HG02610 (cell line): ENCODE data around the gene PLA2R1.
"Not testable (repeated sequence)": the region's sequence is repeated elsewhere in the genome, so short reads cannot be mapped to it uniquely, and the experiment has no call there.

ENCODE experiments used
- ATAC-seq: cut with Tn5 transposase; IDR thresholded peaks from one replicate; pipeline ENCODE4 v1.9.1; 2021; ENCODE audit warnings: mild to moderate bottlenecking, moderate library complexity; ENCODE audit not compliant: unreplicated experiment

The PLA2R1 gene

DNA sequence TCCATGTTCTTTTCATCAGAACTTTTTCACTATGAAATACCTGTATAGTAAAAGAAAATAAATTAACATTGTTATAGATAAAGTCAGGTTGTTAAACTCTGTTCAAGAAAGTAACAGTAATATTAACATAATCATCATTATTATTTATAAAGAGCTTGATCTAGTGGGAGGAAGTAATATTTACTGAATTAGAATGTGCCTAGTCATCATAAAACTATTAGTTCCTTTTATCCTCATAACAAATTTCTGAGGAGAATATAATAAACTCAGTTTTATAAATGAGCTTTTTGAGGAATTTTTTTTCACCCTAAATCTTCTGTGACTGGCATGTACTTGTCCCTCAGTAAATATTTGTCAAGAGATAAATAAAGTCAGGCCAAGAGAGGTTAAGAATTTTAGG, 78.4 kb downstream of the PLA2R1 start:
- ATAC-seq, result no peak

DNA sequence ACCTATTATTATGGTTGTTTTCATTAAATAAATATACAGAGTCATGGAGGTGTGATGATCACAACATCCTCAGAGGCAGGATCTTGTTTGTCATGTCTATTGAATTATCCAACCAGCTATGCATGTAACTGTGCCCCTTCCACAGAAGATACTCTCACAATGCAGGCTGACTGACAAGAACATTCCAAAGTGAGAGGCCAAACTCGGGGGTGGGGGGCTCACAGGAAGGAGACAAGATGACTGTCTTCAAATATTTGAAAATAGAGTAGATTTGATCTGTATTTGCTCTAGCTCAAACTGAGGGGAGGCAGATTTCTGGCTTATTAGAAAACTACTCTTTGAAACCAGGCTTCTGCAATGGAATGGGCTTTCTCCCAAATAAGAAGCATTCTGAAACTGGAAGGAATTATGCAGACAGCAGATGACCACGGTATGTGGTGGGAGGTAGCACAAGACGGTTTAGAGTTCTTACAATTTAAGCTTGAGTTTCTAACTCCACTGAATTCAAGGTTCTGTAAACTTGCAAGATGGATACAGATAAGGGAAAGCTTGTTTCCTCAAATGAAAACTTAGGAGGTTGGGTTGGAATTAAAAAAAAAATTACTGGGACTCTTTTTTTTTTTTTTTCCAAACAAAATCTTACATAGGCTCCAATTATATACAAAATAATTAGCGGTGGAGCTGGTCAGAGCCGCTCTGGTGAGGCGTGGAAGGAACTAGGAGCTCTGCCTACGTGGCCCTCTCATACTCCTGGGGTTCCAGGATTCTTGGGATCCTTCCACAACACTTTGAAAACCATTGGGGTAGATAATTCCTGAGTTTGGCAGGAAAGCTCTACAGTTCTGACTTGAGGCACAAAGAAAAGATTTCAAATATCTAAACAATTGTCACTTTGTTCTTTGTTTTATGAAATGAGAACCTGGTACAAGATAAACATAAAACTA, 79.3 kb downstream of the PLA2R1 start:
- no peak for ATAC-seq

DNA sequence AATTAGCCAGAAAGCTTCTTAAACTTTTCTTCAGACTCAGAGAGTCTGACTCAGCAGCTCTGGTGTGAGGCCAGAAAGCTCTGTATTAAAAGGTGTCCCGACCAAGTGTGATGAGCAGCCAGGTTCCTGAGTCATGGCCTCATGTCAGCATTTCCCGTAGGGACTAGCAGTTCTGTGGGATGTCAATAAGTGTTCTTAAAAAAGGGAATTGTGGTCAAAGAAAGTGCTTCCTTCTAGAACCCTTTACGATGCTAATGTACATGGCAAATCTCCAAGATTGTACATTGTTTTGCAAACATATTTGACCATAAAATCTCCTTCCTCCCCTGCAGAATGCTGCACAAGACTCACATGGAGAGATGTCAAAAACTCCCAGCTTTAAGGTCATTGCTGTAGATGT, 80.1 kb downstream of the PLA2R1 start:
- no peak for ATAC-seq

DNA sequence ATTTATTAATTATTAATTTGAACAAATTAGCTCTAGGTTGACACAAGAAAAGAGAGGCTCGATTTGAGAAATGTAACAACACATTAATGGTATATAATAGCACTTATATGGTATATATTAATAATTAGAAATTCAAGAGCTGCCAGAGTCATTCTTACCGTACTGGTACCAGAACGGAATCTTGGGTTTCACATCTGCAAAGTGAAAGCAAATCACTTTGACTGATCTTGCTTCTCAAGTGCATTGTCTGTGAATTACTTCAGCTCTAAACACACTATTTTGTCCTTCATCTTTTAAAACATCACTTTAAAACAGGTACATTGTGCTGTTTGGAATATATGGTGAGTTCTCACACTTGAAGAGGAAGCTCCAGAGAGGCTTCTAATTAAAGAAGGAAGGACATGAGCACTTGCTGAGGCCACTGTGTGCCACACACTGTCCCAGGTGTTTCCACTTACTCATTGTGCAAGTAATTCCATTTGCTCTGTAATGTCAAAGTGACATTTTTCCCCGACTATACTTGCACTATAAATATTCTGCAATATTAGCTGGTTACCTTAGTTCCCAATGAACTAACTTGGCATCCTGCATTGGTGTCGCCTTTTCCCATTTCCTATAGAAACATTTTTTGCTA, 85.8 kb downstream of the PLA2R1 start:
- no peak for ATAC-seq

DNA sequence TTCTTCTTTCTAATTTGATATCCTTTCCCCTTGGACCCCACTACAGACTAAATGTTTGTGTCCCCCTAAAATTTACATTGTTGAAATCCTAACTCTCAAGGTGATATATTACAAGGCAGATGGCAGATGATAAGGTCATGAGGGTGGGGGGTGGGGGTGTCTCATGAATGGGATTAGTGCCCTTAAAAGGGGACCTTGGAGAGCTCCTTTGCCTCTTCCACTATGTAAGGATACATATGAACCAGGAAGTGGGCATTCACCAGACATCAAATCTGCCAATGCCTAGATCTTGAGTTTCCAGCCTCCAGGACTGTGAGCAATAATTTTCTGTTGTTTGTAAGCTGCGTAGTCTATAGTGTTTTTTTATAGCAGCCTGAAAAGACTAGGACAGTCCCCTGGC, 89.1 kb downstream of the PLA2R1 start:
- ATAC-seq, result no peak

DNA sequence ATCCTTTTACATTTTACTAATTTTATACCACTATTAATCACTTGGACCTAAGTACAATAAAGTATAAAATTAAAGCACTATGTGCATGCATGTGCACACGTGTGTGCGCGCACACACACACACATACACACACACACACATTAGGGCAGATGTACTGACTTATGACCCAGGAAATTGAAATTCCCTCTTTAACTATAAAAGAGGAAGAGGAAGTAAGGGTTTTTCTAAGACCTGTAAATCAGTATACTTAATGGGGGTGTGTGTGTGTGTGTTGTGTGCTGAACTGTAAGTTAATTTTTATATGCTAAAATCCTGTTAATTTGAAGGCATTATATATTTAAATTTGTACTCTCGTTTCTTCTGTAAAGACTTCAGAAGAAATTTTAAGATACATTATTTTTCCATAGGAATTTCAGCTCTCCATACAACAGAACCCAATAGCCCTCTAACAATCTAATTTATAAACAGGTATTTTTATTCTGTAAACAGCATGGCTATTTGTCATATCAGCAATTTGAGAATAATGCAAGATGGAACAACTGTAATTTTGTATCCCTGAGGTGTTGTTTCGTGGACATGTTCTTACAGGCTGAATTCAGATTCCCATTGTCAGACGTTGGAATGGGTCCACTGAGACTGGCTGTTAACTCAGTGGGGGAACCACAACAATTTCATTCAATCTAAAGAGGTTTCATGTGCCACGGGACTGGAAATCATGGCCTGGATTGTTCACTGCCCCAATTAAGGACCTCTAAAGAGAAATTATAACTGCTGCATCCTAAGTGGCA, 90.9 kb downstream of the PLA2R1 start:
- ATAC-seq, result no peak

DNA sequence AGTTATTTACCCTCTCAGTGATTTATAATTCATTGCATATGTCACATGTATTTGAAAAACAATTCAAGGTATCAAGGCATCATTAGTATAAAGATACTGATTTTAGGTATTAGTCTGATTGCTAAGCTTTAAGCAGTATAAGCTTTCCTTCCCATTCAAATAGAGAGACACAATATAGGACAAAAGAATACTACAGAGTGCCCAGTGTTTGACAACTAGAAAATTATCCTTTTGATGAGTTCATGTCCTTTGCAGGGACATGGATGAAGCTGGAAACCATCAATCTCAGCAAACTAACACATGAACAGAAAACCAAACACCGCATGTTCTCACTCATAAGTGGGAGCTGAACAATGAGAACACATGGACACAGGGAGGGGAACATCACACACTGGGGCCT, 91.9 kb downstream of the PLA2R1 start:
- ATAC-seq, result not testable (repeated sequence)

DNA sequence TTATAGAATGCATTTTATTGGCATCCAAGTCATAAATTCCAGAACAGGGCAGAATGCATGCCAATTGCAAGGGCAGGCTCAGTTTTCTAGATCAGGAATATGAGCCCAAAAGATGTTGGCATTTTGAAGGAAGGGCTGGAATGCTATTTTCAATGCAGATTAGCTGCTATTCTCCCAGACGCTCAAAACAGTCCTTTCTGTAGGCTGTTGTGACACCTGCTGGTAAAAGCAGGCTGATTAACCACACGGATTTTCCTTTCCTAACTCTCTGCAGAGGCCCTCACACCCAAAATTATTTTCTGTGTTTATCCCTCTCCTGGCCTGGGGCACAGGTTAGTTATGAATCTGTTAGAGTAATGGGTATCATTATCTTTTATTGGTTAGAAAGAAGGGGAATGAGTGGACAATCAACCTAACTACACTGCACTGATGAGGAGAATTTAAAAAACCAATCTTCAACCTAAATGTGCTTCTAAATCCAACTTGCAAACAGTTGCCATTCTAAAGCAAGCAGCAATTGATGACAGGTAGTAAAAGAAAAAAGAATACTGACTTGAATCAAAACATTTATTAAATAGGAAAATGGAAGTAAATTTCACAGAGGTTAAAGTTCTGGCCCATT, 94.0 kb downstream of the PLA2R1 start:
- peak; percentile 29 for ATAC-seq

DNA sequence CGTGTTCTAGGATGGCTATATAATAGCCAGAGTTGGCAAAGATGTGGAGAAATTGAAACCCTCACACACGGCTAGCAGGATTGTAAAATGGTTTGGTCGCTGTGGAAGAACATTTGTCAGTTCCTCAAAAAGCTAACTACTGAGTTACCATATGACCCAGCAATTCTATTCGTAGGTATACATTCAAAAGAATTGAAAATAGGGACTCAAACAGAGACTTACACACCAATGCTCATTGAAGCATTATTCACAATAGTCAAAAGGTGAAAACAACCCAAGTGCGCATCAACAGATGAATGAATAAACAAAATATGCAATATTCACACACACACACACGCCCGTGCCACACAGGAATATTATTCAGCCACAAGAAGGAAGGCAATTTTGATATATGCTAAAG, 98.7 kb downstream of the PLA2R1 start:
- peak; percentile 92 for ATAC-seq

DNA sequence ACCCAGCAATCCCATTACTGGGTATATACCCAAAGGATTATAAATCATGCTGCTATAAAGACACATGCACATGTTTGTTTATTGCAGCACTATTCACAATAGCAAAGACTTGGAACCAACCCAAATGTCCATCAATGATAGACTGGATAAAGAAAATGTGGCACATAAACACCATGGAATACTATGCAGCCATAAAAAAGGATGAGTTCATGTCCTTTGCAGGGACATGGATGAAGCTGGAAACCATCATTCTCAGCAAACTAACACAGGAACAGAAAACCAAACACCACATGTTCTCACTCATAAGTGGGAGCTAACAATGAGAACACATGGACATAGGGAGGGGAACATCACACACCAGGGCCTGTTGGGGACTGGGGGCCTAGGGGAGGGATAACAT, 99.9 kb downstream of the PLA2R1 start:
- not testable (repeated sequence) for ATAC-seq

DNA sequence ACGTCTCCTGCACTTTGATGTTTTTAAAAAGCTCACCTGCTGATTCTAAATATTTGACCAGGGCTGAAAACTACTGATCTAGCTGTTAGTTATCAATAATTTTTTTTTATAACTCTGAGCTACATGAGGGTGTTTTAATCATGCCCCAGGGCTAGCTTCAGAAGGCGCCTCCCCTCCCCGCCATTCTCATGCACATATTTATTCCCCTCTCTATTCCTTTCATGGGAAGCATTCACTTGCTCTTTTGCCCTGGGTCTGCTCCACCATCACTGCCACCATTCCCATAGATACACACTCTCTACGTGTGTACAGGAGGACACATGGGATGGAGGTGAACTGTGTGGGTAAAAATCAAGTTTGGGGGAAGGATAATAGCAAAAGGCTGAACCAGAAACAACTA, 101.0 kb downstream of the PLA2R1 start:
- ATAC-seq, result no peak

DNA sequence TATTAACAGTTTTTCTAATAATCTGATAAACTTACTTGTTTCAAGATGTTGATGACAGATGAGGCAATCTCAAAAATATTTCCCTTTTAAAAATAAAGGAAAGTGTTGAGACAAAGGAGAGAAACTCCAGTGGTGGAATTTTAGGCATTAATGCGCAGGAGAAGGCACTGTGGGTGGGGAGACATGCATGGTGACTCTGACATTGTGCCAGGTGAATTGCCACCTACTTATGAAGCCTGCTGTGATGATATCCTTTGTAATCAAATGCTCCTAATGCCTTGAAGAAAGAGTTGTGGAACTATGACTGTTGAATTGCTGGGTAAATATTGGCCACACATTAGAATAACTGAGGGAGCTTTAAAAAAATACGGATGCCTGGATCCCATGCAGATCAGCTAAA, 101.4 kb downstream of the PLA2R1 start:
- no peak for ATAC-seq

DNA sequence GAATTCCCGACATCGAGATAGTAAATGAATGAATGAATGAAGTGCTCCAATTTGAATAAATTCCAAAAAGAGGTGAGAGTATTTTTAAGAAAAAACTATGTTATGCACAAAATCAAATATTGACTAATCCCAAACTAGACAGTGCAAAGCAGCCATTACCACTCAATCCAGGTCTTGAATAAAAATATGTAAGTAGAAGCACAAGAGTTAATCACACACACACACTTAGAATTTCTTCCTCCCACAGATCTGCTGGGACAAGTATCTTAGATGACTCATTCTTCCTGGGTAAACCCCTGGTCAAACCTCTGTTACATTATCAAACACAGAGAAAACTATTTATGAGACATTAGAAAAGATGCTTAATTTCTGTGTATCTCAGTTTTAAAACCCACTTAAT, 102.0 kb downstream of the PLA2R1 start:
- peak; percentile 45 for ATAC-seq

DNA sequence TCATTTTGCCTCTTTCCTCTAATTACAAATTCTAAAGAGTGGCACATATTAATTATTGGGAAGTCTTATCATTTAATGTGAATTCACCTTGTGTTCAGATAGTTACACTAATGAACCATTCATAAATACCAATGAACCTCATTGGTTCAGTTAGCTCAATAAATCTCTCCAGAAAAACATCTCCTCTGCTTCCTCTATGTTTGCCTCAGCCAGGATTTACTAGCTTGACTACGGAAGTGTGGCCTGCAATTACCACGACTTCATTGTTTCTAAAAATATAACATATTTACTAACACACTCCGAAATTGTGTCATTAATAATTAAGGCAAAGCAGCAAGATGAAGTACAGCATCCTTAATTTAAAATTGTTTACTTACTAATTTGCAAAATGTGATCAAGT, 103.3 kb downstream of the PLA2R1 start:
- no peak for ATAC-seq

DNA sequence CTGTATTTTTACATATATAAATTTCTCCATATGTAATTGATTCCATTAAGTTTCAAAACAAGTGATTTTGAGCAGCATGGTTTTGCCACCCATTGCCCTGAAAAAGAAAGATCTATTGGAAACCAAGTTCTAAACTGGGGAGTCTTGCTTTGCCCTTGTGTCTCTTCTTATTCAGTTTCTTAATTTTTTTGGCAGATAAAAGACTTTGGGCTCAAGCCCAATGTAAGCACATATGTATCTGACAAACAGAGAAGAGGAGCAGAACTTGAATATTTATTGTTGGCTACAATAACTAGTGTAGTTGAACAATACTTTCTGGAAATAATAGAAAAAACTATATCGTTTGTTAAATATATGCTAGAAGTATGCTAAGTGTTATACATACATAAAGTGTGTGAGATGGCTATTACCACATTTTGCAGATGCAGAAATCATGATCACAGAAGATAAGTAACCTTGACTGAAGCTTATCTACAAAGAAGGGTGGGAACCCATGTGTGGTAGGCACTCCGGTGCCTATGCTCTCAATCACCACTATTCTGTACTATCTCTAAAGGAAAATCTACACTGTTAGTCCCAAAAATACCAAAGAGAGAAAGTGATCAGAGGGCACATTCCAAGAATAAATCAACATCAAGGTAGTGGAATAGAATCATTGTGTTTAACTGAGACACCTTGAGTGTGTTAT, 109.1 kb downstream of the PLA2R1 start:
- no peak for ATAC-seq

DNA sequence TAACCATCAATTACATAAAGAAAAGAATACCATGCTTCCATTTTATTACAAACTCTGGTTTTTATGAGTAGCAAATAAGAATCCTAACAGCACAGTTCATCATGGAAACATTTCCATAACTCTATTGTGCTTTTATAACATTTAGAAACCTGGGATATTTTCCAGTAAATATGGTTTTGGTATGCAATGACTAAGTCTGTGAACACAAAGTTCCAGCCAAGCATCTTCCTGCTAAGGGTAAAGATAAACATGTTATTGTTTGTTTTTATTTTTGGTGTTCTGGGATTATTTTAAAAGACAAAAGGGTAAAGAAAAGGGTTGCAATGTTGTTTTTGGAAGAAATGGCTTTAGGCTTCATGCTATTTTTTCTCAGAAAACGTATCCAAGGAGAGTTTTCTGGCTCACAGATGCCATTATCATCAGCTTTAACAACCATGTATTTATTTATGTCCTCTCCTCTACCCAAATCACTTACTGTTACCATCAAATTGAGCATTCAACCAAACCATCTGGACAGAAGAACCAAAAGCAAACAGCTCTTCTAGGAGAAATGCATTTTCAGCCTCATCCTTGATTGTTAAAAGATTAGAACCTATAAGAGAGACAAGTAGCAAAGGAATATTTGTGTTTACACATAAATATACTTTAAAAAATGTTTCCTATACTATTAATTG, 116.0 kb downstream of the PLA2R1 start:
- no peak for ATAC-seq

DNA sequence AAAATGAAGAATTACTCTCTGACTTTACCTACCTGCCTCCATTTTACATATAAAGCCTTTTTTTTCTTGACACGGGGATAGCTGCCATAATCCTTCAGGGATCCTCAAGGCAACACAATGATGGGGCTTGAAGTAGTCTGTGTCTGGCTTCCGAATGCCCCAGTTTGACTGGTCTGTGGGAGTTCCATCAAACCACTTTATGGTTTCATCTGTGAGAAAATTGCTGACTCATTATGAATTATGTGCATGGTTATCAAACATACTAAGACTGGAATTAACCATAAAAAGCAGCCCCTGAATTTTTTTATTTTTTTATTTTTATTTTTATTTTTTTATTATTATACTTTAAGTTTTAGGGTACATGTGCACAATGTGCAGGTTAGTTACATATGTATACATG, 117.5 kb downstream of the PLA2R1 start:
- ATAC-seq, result no peak

DNA sequence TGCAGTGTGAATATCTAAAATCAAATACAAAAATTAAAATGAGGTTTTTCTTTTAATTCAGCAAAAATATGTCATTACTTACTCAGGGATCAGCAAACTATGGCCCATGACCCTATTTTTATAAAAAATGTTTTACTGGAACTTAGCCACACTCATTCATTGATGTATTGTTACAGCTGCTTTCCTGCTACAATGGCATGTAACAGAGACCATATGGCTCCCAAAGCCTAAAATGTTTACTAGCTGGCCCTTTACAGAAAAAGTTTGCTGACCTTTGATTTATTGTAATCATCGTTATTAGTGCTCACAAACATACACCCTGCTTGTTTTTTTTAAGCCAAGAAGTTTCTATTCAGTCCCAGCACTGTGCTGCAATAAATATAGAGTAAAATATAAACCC, 120.3 kb downstream of the PLA2R1 start:
- ATAC-seq, result no peak

DNA sequence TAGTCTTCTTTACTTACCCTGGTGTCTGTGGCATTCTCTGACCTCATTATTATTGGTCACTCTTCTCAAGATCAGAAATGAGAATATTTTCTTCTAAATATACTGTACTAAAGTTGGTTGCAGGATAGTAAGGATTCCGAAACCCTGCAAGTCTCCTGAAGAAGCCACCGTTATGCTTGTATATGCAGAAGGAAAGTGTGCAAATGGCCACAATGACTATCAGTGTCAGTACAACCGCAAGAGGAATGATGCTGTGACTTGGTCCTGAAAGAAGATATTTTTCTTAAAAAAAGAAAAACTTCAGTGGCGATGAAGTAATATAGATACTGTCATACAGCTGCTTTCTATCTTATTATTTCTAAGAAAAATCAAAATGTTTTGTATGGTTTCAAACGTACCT, 120.7 kb downstream of the PLA2R1 start:
- no peak for ATAC-seq

DNA sequence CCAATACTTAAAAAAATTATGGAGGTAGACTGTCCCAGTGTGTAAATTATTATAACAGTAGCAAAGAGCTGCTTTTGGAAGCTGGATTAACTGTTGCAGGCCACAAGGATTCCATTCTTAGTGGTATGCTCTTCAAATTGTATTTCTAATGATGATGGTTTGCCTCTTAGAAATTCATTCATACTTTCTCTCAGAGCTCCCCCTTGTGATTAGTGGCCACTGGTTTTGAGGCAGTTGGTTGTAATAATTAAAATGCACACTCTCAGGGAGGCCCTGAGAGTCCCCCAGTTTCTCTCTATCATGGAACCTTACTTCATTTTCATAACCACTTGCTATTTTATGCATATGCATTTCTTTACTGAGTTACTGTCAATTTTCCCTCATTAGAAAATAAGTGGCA, 122.5 kb downstream of the PLA2R1 start:
- ATAC-seq, result peak; percentile 76
